Neural progenitor cell (in vitro differentiated cells): ENCODE data around the gene SOCS4.

ENCODE experiments used
- EZH2 ChIP-seq: fragments of 200-600 bp; sonication (generic); IDR thresholded peaks from 2 replicates; pipeline ENCODE4 v1.6.1; 2017; ENCODE audit warnings: antibody characterized with exemption, mild to moderate bottlenecking, moderate library complexity
- EZH2phosphoT487 ChIP-seq: fragments of 200-600 bp; sonication (generic); IDR thresholded peaks from 2 replicates; pipeline ENCODE4 v1.6.1; 2017; ENCODE audit warnings: antibody characterized with exemption
- TF ChIP-seq, protein P1 (sequence below): fragments of 200-600 bp; sonication (generic); IDR thresholded peaks from 2 replicates; pipeline ENCODE4 v1.5.1; 2017; ENCODE audit warnings: antibody characterized with exemption, mild to moderate bottlenecking

DNA sequence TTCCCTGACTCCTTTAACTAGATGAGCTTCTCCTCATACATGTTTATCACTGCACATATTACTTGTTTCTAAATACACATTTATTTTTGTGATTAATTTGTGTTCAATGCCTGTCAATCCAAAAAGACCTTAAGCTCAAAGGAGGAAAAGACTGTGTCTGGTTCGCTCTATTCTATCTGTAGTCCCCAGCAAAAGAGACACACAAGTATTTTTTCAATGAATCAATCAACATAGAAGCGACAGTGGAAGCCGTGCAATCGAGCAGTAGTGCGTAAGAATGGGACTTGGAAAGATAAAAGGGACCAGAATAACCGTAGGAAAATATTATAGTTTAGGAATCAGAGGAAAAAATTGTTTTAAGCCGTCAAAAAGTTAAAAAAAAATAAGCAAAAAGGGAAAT lies 1.1 kb upstream of the SOCS4 start:
- TF ChIP-seq, protein P1, sequence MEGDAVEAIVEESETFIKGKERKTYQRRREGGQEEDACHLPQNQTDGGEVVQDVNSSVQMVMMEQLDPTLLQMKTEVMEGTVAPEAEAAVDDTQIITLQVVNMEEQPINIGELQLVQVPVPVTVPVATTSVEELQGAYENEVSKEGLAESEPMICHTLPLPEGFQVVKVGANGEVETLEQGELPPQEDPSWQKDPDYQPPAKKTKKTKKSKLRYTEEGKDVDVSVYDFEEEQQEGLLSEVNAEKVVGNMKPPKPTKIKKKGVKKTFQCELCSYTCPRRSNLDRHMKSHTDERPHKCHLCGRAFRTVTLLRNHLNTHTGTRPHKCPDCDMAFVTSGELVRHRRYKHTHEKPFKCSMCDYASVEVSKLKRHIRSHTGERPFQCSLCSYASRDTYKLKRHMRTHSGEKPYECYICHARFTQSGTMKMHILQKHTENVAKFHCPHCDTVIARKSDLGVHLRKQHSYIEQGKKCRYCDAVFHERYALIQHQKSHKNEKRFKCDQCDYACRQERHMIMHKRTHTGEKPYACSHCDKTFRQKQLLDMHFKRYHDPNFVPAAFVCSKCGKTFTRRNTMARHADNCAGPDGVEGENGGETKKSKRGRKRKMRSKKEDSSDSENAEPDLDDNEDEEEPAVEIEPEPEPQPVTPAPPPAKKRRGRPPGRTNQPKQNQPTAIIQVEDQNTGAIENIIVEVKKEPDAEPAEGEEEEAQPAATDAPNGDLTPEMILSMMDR: no peak
- no peak for TF ChIP-seq EZH2phosphoT487
- no peak for TF ChIP-seq EZH2
